Fibroblast of the aortic adventitia (primary cell): Measurements from ENCODE around the gene GON7. TPM values are rescaled to one million over a fixed set of nuclear protein-coding genes. Genes with fewer than 3 reads are reported as not detected.
A peak's percentile ranks its signal among the peaks of the same experiment; 100 is the strongest.
"Not testable (repeated sequence)": the region's sequence is repeated elsewhere in the genome, so short reads cannot be mapped to it uniquely, and the experiment has no call there.

Experiments
- DNase-seq: peaks from one replicate; pipeline ENCODE4 v3.0.0-alpha.2; 2010; ENCODE audit warnings: low read depth
- H3K4me3 ChIP-seq: 2 replicates; pipeline ENCODE4 v1.5.1; 2011; ENCODE audit warnings: low read depth, mild to moderate bottlenecking, control low read depth, low read length, moderate library complexity
- total RNA-seq: library from RNA; depleted of rRNA; stranded (reverse); fragments of >200 nt; gene quantifications from 2 replicates; pipeline ENCODE4 v1.2.3, GENCODE V29; 2012; ENCODE audit warnings: low replicate concordance
- TF ChIP-seq, protein P1 (sequence below): IDR thresholded peaks from 2 replicates; pipeline ENCODE4 v1.5.1; 2011; ENCODE audit warnings: mild to moderate bottlenecking, low read length, control low read depth, inconsistent platforms; ENCODE audit not compliant: insufficient read depth

Gene GON7
- total RNA-seq, 1 donor = 28.1 TPM

DNA sequence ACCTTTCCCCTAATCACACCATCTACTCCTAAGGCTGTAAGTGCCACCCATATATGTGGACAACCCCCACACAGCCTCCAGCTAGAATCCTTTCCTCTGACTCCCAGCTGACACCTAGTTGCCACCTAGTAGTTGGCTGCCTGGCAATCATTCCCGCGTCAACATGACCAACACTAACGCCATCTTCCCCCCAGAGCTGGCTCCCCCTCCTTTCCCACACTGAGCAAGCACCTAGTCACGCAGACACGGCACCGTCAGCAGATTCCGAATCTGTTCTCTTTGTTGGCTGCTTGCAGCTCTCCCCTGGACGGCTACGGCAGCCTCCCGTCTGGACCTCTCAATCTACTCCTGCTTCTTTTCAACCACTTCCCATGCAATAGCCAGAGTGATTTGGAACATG, 27.9 kb upstream of the GON7 start:
- peak; percentile 74 for DNase-seq
- TF ChIP-seq, protein P1, sequence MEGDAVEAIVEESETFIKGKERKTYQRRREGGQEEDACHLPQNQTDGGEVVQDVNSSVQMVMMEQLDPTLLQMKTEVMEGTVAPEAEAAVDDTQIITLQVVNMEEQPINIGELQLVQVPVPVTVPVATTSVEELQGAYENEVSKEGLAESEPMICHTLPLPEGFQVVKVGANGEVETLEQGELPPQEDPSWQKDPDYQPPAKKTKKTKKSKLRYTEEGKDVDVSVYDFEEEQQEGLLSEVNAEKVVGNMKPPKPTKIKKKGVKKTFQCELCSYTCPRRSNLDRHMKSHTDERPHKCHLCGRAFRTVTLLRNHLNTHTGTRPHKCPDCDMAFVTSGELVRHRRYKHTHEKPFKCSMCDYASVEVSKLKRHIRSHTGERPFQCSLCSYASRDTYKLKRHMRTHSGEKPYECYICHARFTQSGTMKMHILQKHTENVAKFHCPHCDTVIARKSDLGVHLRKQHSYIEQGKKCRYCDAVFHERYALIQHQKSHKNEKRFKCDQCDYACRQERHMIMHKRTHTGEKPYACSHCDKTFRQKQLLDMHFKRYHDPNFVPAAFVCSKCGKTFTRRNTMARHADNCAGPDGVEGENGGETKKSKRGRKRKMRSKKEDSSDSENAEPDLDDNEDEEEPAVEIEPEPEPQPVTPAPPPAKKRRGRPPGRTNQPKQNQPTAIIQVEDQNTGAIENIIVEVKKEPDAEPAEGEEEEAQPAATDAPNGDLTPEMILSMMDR = no peak
- H3K4me3 ChIP-seq = no peak overlapping the region

DNA sequence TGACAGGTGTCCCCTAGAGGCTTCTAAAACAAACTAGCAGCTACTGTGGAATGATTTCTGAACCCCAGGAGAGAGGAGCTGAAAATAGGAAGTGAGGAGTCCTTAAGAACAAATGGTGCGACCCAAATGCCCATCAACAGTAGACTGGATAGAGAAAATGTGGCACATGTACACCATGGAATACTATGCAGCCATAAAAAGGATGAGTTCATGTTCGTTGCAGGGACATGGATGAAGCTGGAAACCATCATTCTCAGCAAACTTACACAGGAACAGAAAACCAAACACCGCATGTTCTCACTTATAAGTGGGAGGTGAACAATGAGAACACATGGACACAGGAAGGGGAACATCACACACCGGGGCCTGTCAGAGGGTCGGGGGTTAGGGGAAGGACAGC, 26.2 kb upstream of the GON7 start:
- not testable (repeated sequence) for H3K4me3 ChIP-seq, DNase-seq

DNA sequence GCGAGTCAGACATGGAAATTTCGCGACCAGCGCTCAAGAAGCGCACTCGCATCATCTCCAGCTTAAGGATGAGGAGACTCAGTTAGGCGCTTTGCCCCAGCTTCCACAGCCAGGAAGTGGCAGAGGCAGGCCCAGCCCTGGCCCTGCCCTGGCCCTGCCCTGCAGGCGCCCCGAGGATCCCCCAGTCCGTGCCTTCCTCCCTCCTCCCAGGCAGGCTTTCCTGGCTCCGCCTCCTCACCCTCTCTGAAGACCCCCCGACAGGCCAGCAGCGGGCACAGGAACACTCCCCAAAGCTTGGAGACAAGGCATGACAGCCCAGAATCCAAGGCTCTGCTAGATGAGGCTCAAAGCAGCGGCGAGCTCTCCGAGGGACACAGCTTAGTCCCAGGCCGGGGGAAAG, 25.3 kb upstream of the GON7 start:
- no peak for DNase-seq
- TF ChIP-seq, protein P1 = no peak
- peak overlapping the region; percentile 76 for H3K4me3 ChIP-seq

DNA sequence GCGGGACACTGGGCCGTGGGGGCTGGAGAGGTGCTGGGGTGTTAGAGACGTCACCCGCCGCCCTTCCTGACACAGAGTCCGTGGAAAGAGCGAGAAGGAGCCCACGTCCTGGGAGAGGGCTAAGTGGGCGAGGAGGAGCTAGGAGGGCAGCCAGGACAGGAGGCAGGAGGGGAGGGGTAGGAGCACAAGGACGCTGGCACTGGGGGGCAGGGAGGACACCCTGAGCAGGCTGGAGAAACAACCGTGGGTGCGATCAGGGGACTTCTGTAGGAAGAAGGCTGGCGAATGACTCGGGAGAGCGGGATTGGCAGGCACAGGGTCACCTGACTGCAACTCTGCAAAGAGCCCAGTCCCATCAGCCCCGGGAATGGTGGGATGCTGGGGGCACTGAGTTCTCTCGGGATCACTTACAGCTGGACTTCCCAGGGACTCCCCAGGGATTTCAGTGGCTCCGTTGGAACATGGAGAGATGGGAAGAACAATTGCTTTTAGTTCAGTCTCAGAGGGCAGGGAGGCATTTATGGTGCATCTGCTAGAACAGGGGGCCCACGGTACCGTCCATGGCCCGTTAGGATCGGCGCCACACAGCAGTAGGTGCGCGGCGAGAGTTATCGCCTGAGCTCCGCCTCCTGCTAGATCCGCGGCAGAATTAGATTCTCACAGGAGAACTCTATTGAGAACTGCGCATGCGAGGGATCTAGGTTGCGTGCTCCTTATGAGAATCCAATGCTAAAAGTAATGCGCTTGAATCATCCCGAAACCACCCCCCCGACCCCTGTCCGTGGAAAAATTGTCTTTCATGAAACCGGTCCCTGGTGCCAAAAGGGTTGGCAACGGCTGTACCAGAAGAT, 24.5 kb upstream of the GON7 start:
- peak; percentile 60 for DNase-seq
- peak overlapping the region; percentile 76 for H3K4me3 ChIP-seq
- TF ChIP-seq, protein P1 = no peak

DNA sequence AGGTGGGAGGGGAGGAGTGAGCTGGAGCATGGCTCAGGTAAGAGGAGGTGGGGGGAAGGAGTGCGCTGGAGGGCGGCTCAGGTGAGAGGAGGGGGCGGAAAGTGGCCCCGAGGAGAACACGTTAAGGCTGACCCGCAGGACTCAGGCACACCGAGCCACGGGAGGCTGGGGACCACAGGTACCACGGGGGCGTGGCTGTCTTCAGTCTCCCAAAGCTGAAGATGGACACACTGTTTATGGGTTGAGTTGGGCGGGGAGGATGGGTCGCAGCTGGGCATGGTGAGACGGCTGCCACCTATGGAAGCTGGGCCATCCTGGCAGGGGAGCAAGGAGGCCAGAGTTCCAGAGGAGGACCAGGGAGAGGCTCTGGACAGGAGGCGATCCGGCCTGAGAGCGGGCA, 23.7 kb upstream of the GON7 start:
- no peak for DNase-seq
- H3K4me3 ChIP-seq = no peak overlapping the region
- TF ChIP-seq, protein P1 = no peak

DNA sequence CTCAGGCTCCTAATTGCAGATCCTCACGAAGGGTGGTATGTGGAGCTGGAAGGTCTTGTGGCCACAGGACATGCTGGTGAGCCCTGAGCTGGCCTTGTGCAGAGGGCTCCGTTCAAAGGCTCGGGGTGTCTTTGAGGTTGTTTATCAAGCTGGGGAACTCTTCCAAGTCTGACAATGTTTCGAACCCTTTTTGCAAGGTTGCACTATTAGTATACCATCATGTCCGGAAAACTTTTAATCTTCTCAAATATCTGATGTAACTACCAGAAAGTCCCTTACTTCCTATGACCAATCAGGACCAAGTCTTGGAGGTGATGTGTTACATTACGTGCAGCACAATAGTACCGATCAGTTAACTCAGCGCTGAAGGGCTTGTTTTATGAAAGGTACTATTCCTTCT, 21.7 kb upstream of the GON7 start:
- TF ChIP-seq, protein P1 = no peak
- no peak for DNase-seq
- no peak overlapping the region for H3K4me3 ChIP-seq

DNA sequence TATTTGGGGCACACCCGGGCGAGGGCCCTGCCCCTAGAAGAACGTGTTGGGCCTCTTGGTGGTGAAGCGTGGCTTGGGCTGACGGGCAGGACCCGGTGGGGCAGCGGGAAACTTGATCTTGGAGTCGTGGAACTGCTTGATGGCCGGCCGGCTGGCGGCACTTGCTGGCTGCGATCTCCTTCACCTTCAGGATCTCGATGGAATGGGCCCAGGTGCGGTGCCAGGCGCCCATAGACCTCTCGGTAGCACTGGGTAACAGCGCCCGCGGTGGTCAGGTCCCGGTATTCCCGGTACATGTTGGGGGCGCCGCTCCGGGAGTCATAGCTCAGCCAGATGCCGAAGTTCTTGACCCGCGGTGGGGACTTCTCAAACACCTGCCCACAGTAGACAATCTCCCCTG, 16.7 kb upstream of the GON7 start:
- no peak overlapping the region for H3K4me3 ChIP-seq
- no peak for DNase-seq
- TF ChIP-seq, protein P1 = no peak
